ENCODE results near the gene KNDC1.

KNDC1 gene

GRCh38 chr10:133177380-133178157, 17.6 kb downstream of the KNDC1 start:
- DNase-seq (ENCODE audit: low read depth in 3 of 3, low spot score in 1 of 3) = no peak

- DNase-seq (ENCODE audit: low read depth in 3 of 3, low spot score in 1 of 3) = no peak
Observed at GRCh38 chr10:133178357-133179127, 18.5 kb downstream of the KNDC1 start.

GRCh38 chr10:133179128-133179520, 19.1 kb downstream of the KNDC1 start:
- no peak for DNase-seq (ENCODE audit: low read depth in 3 of 3, low spot score in 1 of 3)

- DNase-seq (ENCODE audit: low read depth in 3 of 3, low spot score in 1 of 3) = no peak
Observed at GRCh38 chr10:133179651-133180050, 19.6 kb downstream of the KNDC1 start.

- no peak for DNase-seq (ENCODE audit: low read depth in 3 of 3, low spot score in 1 of 3)
Observed at GRCh38 chr10:133180192-133180964, 20.4 kb downstream of the KNDC1 start.

DNA sequence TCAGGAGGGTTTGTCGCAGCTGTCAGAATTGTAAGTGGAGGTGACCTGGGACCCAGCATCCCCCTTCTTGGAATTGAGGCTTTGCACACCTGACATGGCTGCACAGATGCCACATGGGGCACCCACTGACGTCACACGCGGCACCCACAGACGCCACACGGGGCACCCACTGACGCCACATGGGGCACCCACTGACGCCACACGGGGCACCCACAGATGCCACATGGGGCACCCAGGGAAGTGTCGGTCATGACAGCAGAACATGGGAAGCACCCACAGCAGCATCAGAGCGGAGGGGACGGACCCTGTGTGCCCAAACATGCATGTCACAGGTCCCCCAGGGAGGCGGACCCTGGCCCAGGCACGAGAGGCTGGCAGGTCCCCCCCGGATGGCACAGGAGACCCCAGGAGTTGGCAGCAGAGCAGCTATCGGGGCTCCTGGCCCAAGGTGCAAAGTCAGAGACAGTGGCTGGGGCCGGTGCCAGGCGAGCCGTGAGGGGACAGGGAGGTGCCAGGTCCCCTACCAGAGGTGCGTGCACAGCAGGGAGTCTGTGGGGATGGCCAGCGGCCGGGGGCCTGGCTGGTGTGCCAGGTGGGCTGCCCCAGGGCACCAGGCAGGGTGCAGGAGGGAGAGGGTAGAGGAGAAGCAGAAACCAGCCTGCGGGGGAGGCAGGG, 21.1 kb downstream of the KNDC1 start:
- DNase-seq (ENCODE audit: low read depth in 3 of 3, low spot score in 1 of 3) = no peak

GRCh38 chr10:133182190-133182589, 22.2 kb downstream of the KNDC1 start:
- no peak for DNase-seq (ENCODE audit: low read depth in 3 of 3, low spot score in 1 of 3)

DNA sequence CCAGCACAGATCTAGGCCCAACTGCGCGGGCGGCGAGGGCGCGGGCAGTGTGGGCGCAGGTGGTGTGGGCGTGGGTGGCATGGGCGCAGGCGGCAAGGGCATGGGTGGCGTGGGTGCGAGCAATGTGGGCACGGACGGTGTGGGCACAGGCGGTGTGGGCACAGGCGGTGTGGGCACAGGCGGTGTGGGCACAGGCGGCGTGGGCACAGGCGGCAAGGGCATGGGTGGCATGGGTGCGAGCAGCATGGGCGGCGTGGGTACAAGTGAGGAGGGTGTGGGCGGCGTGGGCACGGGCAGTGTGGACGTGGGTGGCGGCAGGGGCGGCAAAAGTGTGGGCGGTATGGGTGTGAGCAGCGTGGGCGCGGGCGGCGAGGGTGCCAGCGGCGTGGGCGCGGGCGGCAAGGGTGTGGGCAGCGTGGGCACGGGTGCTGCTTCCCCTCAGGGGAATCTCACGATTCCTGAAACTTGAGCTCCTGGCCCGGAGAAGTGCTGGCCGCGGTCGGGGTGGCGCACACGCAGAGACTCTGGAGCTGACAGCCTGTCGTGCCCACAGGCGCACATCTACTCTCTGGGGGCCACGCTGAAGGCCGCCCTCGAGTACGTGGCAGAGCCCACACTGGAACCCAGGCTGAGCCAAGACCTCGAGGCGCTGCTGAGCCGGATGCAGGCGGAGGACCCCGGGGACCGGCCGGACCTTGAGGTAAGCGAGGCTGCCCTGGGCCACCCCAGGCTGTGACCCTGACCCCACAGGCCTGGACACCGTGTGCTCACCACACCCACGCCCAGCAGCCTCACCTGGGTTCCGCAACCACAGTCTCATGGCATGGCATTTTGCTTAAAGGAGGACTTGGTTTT, 23.0 kb downstream of the KNDC1 start:
- no peak for DNase-seq (ENCODE audit: low read depth in 3 of 3, low spot score in 1 of 3)

DNA sequence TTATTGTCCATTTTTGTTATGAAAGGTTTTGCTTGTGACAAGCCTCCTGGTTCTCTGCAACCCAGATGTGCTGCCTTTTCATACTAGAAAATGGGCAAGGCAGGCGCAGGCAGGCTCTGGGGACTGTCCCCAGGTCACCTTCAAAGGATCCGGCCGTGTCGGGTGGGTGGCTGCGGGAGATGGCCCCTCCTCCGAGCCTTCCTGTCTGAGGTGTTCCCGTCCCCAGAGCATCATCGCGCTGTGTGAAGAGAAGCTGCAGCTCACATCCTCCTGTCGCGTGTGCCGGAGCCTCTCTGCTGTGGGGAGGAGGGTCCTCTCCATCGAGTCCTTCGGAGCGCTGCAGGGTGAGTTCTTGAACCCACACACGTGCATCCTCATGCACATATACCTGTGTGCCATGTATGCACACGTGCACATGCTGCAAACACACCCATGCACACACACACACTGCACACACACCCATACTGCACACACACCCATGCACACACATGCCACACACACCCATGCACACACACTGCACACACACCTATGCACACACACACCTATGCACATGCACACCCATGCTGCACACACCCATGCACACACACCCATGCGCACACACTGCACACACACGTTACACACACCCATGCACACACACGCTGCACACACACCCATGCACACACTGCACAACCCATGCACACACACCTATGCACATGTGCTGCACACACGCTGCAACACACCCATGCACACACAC, 23.8 kb downstream of the KNDC1 start:
- no peak for DNase-seq (ENCODE audit: low read depth in 3 of 3, low spot score in 1 of 3)

- no peak for DNase-seq (ENCODE audit: low read depth in 3 of 3, low spot score in 1 of 3)
Observed at GRCh38 chr10:133184591-133185244, 24.7 kb downstream of the KNDC1 start.

- no peak for DNase-seq (ENCODE audit: low read depth in 3 of 3, low spot score in 1 of 3)
Observed at GRCh38 chr10:133185421-133185820, 25.4 kb downstream of the KNDC1 start.

- DNase-seq (ENCODE audit: low read depth in 3 of 3, low spot score in 1 of 3) = no peak
Observed at GRCh38 chr10:133185916-133186315, 25.9 kb downstream of the KNDC1 start.

GRCh38 chr10:133186416-133187090, 26.5 kb downstream of the KNDC1 start:
- DNase-seq (ENCODE audit: low read depth in 3 of 3, low spot score in 1 of 3) = no peak

- DNase-seq (ENCODE audit: low read depth in 3 of 3, low spot score in 1 of 3) = no peak
Observed at GRCh38 chr10:133187091-133187905, 27.3 kb downstream of the KNDC1 start.

GRCh38 chr10:133187906-133188681, 28.1 kb downstream of the KNDC1 start:
- DNase-seq (ENCODE audit: low read depth in 3 of 3, low spot score in 1 of 3) = no peak

DNA sequence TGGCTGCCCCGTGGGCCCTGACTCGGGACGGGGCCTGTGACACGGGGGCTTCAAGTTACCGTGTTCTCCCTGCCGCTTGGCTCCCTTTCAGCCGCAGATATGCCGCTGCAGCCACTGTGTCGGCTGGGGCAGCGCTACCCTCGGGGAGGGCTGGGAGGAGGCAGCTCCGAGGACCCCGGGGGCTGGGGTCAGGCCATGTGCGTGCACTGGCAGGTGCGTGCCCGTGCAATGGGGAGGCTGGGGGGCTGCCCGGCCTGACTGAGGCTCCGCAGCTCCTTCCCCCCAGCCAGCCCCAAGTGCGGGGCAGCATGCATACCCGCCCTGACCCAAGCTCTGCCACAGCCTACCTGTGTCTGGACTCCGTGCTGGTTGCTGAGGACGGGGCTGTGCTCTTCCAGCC, 29.2 kb downstream of the KNDC1 start:
- no peak for DNase-seq (ENCODE audit: low read depth in 3 of 3, low spot score in 1 of 3)

GRCh38 chr10:133189726-133190125, 29.7 kb downstream of the KNDC1 start:
- DNase-seq (ENCODE audit: low read depth in 3 of 3, low spot score in 1 of 3) = no peak
